PFSK-1 (cell line): ENCODE measurements around the gene USP32.

Experiments used
- FOXP2 ChIP-seq: optimal IDR thresholded peaks from 2 replicates; pipeline ENCODE3; 2011; ENCODE audit warnings: borderline replicate concordance, control low read depth, inconsistent platforms; ENCODE audit not compliant: insufficient read depth; ENCODE audit errors: extremely low read length, extremely low read depth
- POLR2AphosphoS5 ChIP-seq: IDR thresholded peaks from 2 replicates; pipeline ENCODE4 v1.6.1; 2012; ENCODE audit warnings: low read depth, mild to moderate bottlenecking, control low read depth, low read length, moderate library complexity
- REST ChIP-seq, 2 experiments: IDR thresholded peaks; 2 replicates each; pipeline versions ENCODE4 v1.6.1 to v1.8.0; 2011 to 2012; ENCODE audit warnings: low read depth in 2 of 2, low read length in 2 of 2, control low read depth in 1 of 2, inconsistent platforms in 1 of 2, mild to moderate bottlenecking in 1 of 2, moderate library complexity in 1 of 2; ENCODE audit not compliant: insufficient read depth in 1 of 2
- SIN3A ChIP-seq: IDR thresholded peaks from 2 replicates; pipeline ENCODE4 v1.6.1; 2012; ENCODE audit warnings: mild to moderate bottlenecking, low read length, moderate library complexity, borderline replicate concordance; ENCODE audit not compliant: insufficient read depth
- TAF1 ChIP-seq: IDR thresholded peaks from 2 replicates; pipeline ENCODE4 v1.6.1; 2012; ENCODE audit warnings: low read length, control low read depth, borderline replicate concordance; ENCODE audit not compliant: insufficient read depth

- TF ChIP-seq SIN3A = no peak
- TF ChIP-seq POLR2AphosphoS5 = no peak
- no peak for TF ChIP-seq TAF1
- TF ChIP-seq REST (IDR thresholded peaks at IDR 0.05; ENCODE audit: insufficient read depth in 1 of 2, low read depth in 2 of 2, low read length in 2 of 2) = no peak
- no peak for TF ChIP-seq FOXP2
Observed at GRCh38 chr17:60388742-60389141, 3.2 kb downstream of the USP32 start.
